Measurements from ENCODE around the gene HSPBP1. TPM values are rescaled to one million over a fixed set of nuclear protein-coding genes. Genes with fewer than 3 reads are reported as not detected.

HSPBP1 gene
- total RNA-seq, 1 experiment from 2014 or later, result 35.1 TPM

DNA sequence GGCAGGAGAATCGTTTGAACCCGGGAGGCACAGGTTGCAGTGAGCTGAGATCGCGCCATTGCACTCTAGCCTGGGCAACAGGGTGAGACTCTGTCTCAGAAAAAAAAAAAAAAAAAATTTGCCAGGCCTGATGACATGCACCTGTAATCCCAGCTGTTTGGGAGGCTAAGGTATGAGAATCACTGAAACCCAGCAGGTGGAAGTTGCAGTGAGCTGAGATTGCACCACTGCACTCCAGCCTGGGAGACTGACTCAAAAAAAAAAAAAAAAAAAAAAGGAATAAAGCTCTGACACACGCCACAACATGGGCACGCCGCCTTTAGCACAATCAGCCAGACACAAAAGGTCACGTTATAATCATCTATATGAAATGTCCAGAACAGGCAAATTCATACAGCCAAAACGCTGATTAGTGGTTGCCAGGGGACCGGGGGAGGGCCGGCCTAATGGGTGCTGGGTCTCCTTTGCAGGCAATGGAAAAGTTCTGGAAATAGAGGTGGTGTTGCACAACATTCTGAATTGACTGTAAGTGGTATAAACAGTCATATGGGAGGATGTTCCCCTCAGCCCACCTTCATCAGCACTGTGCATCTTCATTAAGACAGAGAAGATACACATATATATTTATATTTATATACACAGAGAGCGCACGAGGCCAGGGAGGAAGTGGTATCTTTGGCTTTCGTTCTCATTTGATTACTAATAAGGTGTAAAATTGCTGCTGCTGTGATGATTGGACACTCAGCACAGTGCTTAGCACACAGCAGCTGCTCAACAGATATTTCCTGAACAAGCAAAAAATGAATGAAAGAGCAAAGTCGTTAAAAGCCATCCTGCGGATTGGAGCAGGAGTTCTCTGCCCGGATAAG, 3.8 kb downstream of the HSPBP1 start:
- no peak for DNase-seq (ENCODE audit: low read depth)

- no peak for DNase-seq (ENCODE audit: low read depth)
Measured at GRCh38 chr19:55273978-55274707, 5.8 kb downstream of the HSPBP1 start.

- DNase-seq (ENCODE audit: low read depth), result no peak
Measured at GRCh38 chr19:55272142-55272541, 7.8 kb downstream of the HSPBP1 start.

GRCh38 chr19:55270172-55270942, 9.6 kb downstream of the HSPBP1 start:
- DNase-seq (ENCODE audit: low read depth), result no peak

- no peak for DNase-seq (ENCODE audit: low read depth)
Measured at GRCh38 chr19:55269299-55269698, 10.6 kb downstream of the HSPBP1 start.

DNA sequence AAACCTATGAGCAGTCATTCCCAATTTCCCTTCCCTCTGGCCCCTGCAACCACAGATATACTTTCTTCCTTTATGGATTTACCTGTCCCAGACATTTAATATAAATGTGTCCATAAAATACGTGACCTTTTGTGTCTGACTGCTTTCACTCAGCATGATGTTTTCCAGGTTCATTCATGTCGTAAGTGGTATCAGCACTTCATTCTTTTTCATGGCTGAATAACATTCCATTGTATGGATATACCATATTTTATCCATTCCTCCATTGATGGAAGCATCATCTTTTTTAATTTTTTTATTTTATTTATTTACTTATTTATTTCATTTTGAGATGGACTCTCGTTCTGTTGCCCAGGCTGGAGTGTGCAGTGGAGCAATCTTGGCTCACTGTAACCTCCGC, 13.1 kb downstream of the HSPBP1 start:
- DNase-seq (ENCODE audit: low read depth), result no peak

- DNase-seq (ENCODE audit: low read depth), result no peak
Measured at GRCh38 chr19:55266404-55266803, 13.5 kb downstream of the HSPBP1 start.

DNA sequence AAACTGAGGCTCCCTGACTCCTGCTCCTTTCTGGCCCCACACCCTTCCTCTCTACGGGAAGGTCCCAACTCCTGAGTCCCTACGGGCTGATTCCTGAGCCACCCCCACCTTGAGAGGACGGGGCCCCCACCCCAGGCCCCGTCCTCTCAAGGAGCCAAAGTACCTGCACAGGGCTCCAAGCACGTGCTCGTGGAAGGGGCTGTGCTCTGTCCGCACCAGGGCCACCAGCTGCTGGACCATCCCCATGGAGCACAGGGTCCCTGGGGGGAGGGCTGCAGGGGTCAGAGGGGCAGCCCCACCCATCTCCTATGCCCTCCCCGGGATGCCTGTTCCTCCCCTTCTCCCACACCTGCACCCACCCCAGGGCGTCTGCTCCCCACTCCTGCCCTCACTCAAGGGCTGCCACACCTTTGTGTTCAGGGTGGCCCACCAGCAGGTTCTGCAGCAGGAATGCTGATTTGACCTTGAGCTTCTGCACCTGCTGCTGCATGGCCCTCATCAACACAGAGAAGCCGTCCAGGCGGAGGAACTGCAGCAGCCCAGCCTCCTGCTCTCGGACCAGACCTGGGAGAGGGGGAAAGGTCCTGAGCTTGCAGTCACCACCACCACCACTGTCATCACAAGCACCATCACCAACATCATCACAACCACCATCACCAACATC, 14.1 kb downstream of the HSPBP1 start:
- DNase-seq (ENCODE audit: low read depth), result no peak

DNA sequence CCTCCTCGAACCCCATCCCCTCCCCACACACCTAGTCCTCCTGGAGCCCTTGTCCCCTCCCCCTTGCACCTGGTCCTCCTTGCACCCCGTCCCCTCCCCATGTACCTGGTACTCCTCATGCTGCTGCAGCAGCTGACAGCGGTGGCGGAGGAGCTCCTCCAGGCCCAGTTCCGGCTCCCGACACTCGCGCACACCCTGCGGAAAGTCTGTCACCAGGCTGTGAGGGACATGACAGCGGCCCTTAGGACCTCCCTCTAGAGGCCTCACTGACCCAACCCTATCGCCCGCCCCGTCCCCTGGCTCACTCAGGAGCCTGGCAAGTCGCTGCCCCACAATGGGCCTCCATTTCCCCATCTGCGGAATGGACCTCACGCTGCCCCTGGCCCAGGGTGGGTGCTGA, 14.7 kb downstream of the HSPBP1 start:
- no peak for DNase-seq (ENCODE audit: low read depth)

GRCh38 chr19:55264531-55264930, 15.4 kb downstream of the HSPBP1 start:
- DNase-seq (ENCODE audit: low read depth), result no peak

DNA sequence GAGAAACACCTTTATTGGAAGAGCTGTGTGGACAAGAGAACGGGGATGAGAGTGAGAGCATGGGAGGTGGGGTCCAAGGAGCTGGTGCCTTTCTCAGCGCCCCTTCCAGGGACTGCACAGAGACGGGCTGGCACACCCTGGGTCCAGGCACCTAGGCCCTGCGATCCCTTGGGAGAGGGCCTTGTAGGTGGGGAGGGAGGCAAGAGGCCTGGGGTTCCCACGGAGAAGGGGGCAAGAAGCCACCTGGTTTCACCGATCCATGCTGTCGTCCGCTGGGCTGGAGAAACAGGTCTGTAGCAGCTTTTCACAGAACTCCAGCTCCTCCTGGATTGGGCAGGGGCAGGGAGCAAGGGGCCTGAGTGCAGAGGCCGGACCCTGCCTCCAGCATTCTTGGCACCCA, 17.6 kb downstream of the HSPBP1 start:
- no peak for DNase-seq (ENCODE audit: low read depth)

DNA sequence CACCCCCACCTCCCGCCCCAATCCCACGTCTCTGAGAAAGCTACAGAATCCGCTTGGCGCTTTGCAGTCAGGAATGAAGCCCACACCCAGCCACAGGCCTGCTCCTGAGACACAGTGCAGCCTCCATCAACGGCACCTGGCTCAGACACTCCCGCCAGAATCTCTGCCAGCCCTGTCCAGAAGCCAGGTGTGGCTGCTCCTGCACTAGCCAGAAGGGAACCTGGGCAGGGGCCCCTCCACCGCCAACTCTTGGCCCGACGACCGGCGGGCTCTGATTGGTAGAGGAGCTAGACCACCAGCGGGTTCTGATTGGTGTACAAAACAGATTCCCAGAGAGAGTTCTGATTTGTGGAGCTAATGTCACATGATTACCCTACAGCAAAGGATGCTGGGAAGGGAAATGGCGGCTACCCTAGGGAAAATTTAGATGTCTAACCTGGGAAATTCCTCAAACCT, 18.2 kb downstream of the HSPBP1 start:
- no peak for DNase-seq (ENCODE audit: low read depth)

- peak; percentile 16 for DNase-seq (ENCODE audit: low read depth)
Measured at GRCh38 chr19:55259540-55260210, 20.2 kb downstream of the HSPBP1 start.

GRCh38 chr19:55258828-55259539, 20.9 kb downstream of the HSPBP1 start, which contains the start of gene PPP6R1:
Gene PPP6R1 (minus strand): TSS chr19:55259017. CDS start chr19:55247103, 11,914 bp downstream.
- peak; percentile 99 for DNase-seq (ENCODE audit: low read depth)

GRCh38 chr19:55258476-55258827, 21.5 kb downstream of the HSPBP1 start:
- no peak for DNase-seq (ENCODE audit: low read depth)

GRCh38 chr19:55257461-55258420, 22.2 kb downstream of the HSPBP1 start:
- DNase-seq (ENCODE audit: low read depth), result peak; percentile 38

DNA sequence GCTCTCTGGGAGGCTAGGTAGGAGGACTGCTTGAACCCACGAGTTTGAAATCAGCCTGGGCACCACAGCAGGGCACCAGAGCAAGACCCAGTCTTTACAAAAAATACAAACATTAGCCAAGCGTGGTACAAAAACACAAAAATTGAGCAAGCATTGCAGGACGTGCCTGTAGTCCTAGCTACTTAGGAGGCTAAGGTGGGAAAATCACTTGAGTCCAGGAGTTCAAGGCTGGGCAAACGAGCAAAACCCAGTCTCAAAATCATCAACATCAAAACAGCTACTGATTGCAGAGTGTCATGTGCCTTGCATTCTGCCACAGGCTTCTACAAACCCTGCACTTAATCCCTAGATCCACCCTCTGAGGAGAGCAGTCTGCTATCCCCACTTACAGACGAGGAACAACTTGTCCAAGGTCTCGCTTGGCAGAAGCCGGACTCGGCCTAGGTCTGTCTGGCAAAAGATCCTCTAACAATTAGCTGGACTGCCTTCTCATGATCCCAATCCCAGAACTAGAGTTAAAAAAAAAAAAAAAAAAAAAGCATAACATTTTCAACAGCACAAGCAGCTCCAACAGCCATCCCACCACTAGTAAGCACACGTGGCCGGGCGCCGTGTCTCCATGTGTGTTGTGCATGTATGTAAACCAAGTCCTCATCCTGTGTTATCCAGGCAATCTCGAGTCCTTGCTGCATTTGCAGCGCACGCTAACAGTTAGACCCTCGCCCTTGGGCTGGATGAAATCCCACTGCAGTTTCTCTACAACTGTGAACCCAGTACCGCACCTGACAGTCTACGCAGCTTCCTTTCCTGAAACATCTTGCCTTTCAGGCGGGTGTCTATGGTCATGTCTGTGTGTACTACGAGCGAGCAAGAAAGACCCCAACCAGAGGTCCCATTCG, 23.1 kb downstream of the HSPBP1 start:
- no peak for DNase-seq (ENCODE audit: low read depth)
